ENCODE measurements around the gene RNF38.

Gene RNF38

DNA sequence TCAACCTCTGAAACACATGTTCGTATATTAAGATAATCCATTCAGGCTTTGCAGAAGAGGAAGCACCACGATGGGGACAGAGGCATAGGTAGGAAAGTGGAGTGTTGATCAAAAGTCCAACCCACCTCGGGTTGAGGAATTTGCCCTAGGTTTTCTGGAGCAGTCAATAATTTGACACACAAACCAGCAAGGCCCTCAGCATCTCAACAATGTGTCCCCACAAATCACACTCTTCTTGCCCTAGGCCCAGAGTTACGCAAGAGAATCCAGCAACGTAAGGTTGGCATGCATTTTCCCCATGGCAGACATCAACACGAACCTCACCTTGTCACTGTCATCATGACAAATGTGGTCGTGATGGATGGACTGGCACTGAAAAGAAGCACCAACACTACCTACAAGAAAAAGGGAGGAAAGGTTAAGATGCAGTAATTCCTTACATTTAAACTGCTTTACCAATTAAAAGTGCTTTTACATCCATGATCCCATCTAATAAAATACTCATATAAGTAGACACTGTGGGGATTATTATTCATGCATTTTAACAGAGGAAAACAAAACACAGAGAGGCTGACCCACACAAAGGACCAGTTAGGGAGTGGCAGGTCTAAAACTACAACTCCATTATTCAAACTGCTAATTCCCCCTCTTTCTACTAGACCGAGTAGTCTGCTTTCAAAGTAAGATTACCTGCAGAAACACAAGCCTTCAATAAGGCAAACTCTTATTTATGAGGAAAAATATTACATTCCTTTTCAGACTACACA is 24.4 kb upstream of the RNF38 start:
- WGBS: 92% methylated on average over 8 of the region's 8 CpGs
- Histone ChIP-seq H3K4me3 (ENCODE audit: insufficient read depth in 1 of 2, low read depth in 1 of 2, low read length in 2 of 2) (no peak overlapping the region), H2BK120ac (ENCODE audit: low read depth, low read length) (no peak overlapping the region), H3K79me1 (replicated peaks; ENCODE audit: low read length, poor library complexity, severe bottlenecking) (peaks cover 23% of the 10 kb centered on the region), H3K4me2 (ENCODE audit: low read length, poor library complexity, severe bottlenecking) (no peak overlapping the region), H3K4ac (ENCODE audit: low read depth in 1 of 2, low read length in 2 of 2) (no peak overlapping the region), H4K91ac (ENCODE audit: low read length) (no peak overlapping the region), H2BK12ac (ENCODE audit: low read length in 2 of 2) (no peak overlapping the region), H2BK5ac (ENCODE audit: low read depth, low read length, poor library complexity, severe bottlenecking) (no peak overlapping the region), H3K36me3 (ENCODE audit: control insufficient read depth in 1 of 2, insufficient read depth in 2 of 2, low read depth in 1 of 2, low read length in 2 of 2) (peaks cover 0 to 12% of the 10 kb centered on the region in 2 experiments), H2BK15ac (ENCODE audit: low read depth, poor library complexity, severe bottlenecking) (no peak overlapping the region), H3K27me3 (ENCODE audit: control insufficient read depth in 1 of 2, insufficient read depth in 1 of 2, low read length in 2 of 2) (no peaks in the 10 kb centered on the region), H2AK5ac (ENCODE audit: low read length, severe bottlenecking) (no peak overlapping the region), H3K9ac (ENCODE audit: low read length) (no peak overlapping the region), H3K14ac (ENCODE audit: low read length in 2 of 2) (no peak overlapping the region), H3K9me3 (ENCODE audit: control insufficient read depth, low read length) (no peaks in the 10 kb centered on the region), H2AFZ (ENCODE audit: low read depth, low read length) (no peak overlapping the region), H3K4me1 (ENCODE audit: control insufficient read depth, insufficient read depth, low read depth, low read length) (peaks cover 2% of the 10 kb centered on the region), H3K23ac (ENCODE audit: low read length in 2 of 2) (no peak overlapping the region), H4K8ac (ENCODE audit: low read length) (no peak overlapping the region), H3K27ac (ENCODE audit: low read length, poor library complexity, severe bottlenecking) (no peak overlapping the region), H3K18ac (ENCODE audit: low read depth in 1 of 2, low read length in 2 of 2) (no peak overlapping the region)
- DNase-seq: no peak

DNA sequence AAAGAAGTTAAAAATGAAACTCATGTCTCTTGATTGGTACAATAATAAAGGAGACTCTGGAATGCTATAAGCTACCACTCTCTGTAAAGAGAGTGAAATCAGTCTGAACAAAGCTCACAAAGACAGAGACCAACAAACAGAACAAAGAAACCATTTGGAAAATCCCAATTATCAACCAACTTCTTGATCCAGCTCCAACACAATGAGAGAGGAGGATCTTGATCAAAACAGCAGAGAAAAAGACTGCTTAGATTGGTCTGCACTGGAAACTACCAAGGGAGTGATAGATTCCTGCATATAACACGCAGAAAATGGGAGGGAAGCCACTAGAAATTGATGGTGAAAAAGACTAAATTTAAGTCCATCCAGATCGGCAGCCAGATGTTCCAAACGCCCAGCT is 23.1 kb upstream of the RNF38 start:
- no peak overlapping the region for H2AK5ac ChIP-seq (ENCODE audit: low read length, severe bottlenecking)
- no peaks in the 10 kb centered on the region for H3K9me3 ChIP-seq (ENCODE audit: control insufficient read depth, low read length)
- WGBS: 96% methylated on average over 3 of the region's 3 CpGs
- H3K23ac ChIP-seq (ENCODE audit: low read length in 2 of 2): no peak overlapping the region
- no peak overlapping the region for H4K91ac ChIP-seq (ENCODE audit: low read length)
- H3K79me1 ChIP-seq (replicated peaks; ENCODE audit: low read length, poor library complexity, severe bottlenecking): peaks cover 20% of the 10 kb centered on the region
- no peak overlapping the region for H4K8ac ChIP-seq (ENCODE audit: low read length)
- no peak overlapping the region for H3K9ac ChIP-seq (ENCODE audit: low read length)
- H3K4ac ChIP-seq (ENCODE audit: low read depth in 1 of 2, low read length in 2 of 2): no peak overlapping the region
- H2BK120ac ChIP-seq (ENCODE audit: low read depth, low read length): no peak overlapping the region
- H3K27me3 ChIP-seq (ENCODE audit: control insufficient read depth in 1 of 2, insufficient read depth in 1 of 2, low read length in 2 of 2): no peaks in the 10 kb centered on the region
- H2BK12ac ChIP-seq (ENCODE audit: low read length in 2 of 2): no peak overlapping the region
- H2BK15ac ChIP-seq (ENCODE audit: low read depth, poor library complexity, severe bottlenecking): no peak overlapping the region
- no peak overlapping the region for H3K27ac ChIP-seq (ENCODE audit: low read length, poor library complexity, severe bottlenecking)
- H3K4me2 ChIP-seq (ENCODE audit: low read length, poor library complexity, severe bottlenecking): no peak overlapping the region
- no peak overlapping the region for H3K4me3 ChIP-seq (ENCODE audit: insufficient read depth in 1 of 2, low read depth in 1 of 2, low read length in 2 of 2)
- H3K14ac ChIP-seq (ENCODE audit: low read length in 2 of 2): no peak overlapping the region
- peaks cover 0 to 12% of the 10 kb centered on the region in 2 experiments for H3K36me3 ChIP-seq (ENCODE audit: control insufficient read depth in 1 of 2, insufficient read depth in 2 of 2, low read depth in 1 of 2, low read length in 2 of 2)
- no peak overlapping the region for H2AFZ ChIP-seq (ENCODE audit: low read depth, low read length)
- DNase-seq: no peak
- no peak overlapping the region for H2BK5ac ChIP-seq (ENCODE audit: low read depth, low read length, poor library complexity, severe bottlenecking)
- H3K4me1 ChIP-seq (ENCODE audit: control insufficient read depth, insufficient read depth, low read depth, low read length): peaks cover 3% of the 10 kb centered on the region
- no peak overlapping the region for H3K18ac ChIP-seq (ENCODE audit: low read depth in 1 of 2, low read length in 2 of 2)

DNA sequence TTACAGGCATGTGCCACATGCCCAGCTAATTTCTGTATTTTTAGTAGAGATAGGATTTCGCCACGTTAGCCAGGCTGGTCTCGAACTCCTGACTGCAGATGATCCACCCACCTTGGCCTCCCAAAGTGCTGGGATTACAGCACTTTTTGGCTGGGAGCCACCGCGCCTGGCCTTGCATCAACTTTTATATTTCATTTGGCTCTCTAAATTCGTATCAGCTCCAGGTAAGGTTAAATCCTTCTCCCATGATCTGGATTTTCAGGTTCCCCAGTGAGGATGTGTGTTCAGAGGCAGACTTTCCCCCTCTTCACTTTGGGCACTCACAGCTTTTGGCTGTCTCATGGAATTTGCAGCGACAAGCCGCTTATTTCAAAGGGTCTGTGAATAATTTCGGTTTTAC is 16.8 kb upstream of the RNF38 start:
- H2BK12ac ChIP-seq (ENCODE audit: low read length in 2 of 2): no peak overlapping the region
- H2AFZ ChIP-seq (ENCODE audit: low read depth, low read length): no peak overlapping the region
- H2AK5ac ChIP-seq (ENCODE audit: low read length, severe bottlenecking): no peak overlapping the region
- H3K27me3 ChIP-seq (ENCODE audit: control insufficient read depth in 1 of 2, insufficient read depth in 1 of 2, low read length in 2 of 2): no peaks in the 10 kb centered on the region
- no peak overlapping the region for H3K4me2 ChIP-seq (ENCODE audit: low read length, poor library complexity, severe bottlenecking)
- WGBS: 99% methylated on average over 9 of the region's 9 CpGs
- H2BK15ac ChIP-seq (ENCODE audit: low read depth, poor library complexity, severe bottlenecking): no peak overlapping the region
- H3K9me3 ChIP-seq (ENCODE audit: control insufficient read depth, low read length): no peaks in the 10 kb centered on the region
- no peak for DNase-seq
- H2BK5ac ChIP-seq (ENCODE audit: low read depth, low read length, poor library complexity, severe bottlenecking): no peak overlapping the region
- peaks cover 7 to 16% of the 10 kb centered on the region in 2 experiments for H3K36me3 ChIP-seq (ENCODE audit: control insufficient read depth in 1 of 2, insufficient read depth in 2 of 2, low read depth in 1 of 2, low read length in 2 of 2)
- no peak overlapping the region for H3K23ac ChIP-seq (ENCODE audit: low read length in 2 of 2)
- H4K91ac ChIP-seq (ENCODE audit: low read length): no peak overlapping the region
- no peak overlapping the region for H2BK120ac ChIP-seq (ENCODE audit: low read depth, low read length)
- peaks cover 23% of the 10 kb centered on the region for H3K79me1 ChIP-seq (replicated peaks; ENCODE audit: low read length, poor library complexity, severe bottlenecking)
- H3K4me1 ChIP-seq (ENCODE audit: control insufficient read depth, insufficient read depth, low read depth, low read length): peaks cover 5% of the 10 kb centered on the region
- H3K14ac ChIP-seq (ENCODE audit: low read length in 2 of 2): no peak overlapping the region
- no peak overlapping the region for H3K4me3 ChIP-seq (ENCODE audit: insufficient read depth in 1 of 2, low read depth in 1 of 2, low read length in 2 of 2)
- no peak overlapping the region for H3K27ac ChIP-seq (ENCODE audit: low read length, poor library complexity, severe bottlenecking)
- H4K8ac ChIP-seq (ENCODE audit: low read length): no peak overlapping the region
- no peak overlapping the region for H3K9ac ChIP-seq (ENCODE audit: low read length)
- no peak overlapping the region for H3K18ac ChIP-seq (ENCODE audit: low read depth in 1 of 2, low read length in 2 of 2)
- no peak overlapping the region for H3K4ac ChIP-seq (ENCODE audit: low read depth in 1 of 2, low read length in 2 of 2)

DNA sequence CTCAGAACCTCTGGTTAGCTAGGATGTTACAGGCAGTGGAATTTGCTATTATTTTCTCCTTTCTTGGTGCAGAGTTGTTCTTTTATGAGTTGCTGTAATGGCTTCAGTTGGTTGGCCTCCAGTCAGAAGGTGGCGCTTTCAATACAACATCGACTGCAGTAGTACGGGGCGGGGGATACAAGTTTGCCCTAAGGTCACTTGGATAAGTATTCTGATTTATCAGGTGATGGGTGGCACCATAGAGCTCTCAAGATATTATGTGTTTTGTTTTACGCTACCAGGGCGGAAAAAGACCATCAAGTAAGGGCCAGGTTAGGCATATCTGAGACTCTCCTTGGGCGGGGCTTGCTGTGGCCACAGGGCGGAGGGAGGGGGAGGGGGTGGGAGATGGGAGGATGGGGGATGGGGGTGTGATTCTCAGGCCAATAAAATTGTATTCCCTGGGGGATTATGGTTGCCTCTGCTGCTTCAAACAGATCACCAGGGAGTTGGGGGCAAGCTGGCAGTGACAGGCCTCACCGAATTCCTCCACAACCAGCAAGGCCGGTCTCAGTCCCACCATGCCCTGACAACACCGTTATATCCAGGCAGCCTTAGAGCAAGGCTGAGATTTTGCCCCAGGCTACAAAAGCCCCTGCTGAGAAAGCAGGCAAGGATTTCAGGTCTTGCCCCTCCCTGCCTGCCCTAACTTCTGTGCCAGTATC is 15.9 kb upstream of the RNF38 start:
- Histone ChIP-seq H4K8ac (ENCODE audit: low read length) (peak overlapping the region; percentile 56), H3K4ac (ENCODE audit: low read depth in 1 of 2, low read length in 2 of 2) (no peak overlapping the region), H2BK15ac (ENCODE audit: low read depth, poor library complexity, severe bottlenecking) (no peak overlapping the region), H3K4me1 (ENCODE audit: control insufficient read depth, insufficient read depth, low read depth, low read length) (peaks cover 5% of the 10 kb centered on the region), H2AK5ac (ENCODE audit: low read length, severe bottlenecking) (no peak overlapping the region), H3K23ac (ENCODE audit: low read length in 2 of 2) (peak overlapping the region in 1 of 2 experiments; percentile 44), H3K18ac (ENCODE audit: low read depth in 1 of 2, low read length in 2 of 2) (no peak overlapping the region), H3K79me1 (replicated peaks; ENCODE audit: low read length, poor library complexity, severe bottlenecking) (peaks cover 23% of the 10 kb centered on the region), H3K4me3 (ENCODE audit: insufficient read depth in 1 of 2, low read depth in 1 of 2, low read length in 2 of 2) (no peak overlapping the region), H2BK12ac (ENCODE audit: low read length in 2 of 2) (no peak overlapping the region), H3K36me3 (ENCODE audit: control insufficient read depth in 1 of 2, insufficient read depth in 2 of 2, low read depth in 1 of 2, low read length in 2 of 2) (peaks cover 7 to 14% of the 10 kb centered on the region in 2 experiments), H3K27ac (ENCODE audit: low read length, poor library complexity, severe bottlenecking) (no peak overlapping the region), H3K4me2 (ENCODE audit: low read length, poor library complexity, severe bottlenecking) (no peak overlapping the region), H2BK120ac (ENCODE audit: low read depth, low read length) (no peak overlapping the region), H2AFZ (ENCODE audit: low read depth, low read length) (no peak overlapping the region), H3K9me3 (ENCODE audit: control insufficient read depth, low read length) (no peaks in the 10 kb centered on the region), H3K14ac (ENCODE audit: low read length in 2 of 2) (no peak overlapping the region), H3K27me3 (ENCODE audit: control insufficient read depth in 1 of 2, insufficient read depth in 1 of 2, low read length in 2 of 2) (no peaks in the 10 kb centered on the region), H3K9ac (ENCODE audit: low read length) (no peak overlapping the region), H4K91ac (ENCODE audit: low read length) (no peak overlapping the region), H2BK5ac (ENCODE audit: low read depth, low read length, poor library complexity, severe bottlenecking) (no peak overlapping the region)
- 96% methylated on average over 11 of the region's 11 CpGs for WGBS
- no peak for DNase-seq

Data from mesenchymal stem cell (in vitro differentiated cells and primary cell).